GM21786 (cell line): ENCODE results near the gene DUSP15.
"Not testable (repeated sequence)": the region's sequence is repeated elsewhere in the genome, so short reads cannot be mapped to it uniquely, and the experiment has no call there.

Experiments used
- ATAC-seq: cut with Tn5 transposase; IDR thresholded peaks from one replicate; pipeline ENCODE4 v1.9.1; 2021; ENCODE audit not compliant: unreplicated experiment

The DUSP15 gene

GRCh38 chr20:31823360-31824124 is 46.8 kb downstream of the DUSP15 start:
- no peak for ATAC-seq

GRCh38 chr20:31822421-31823330 is 47.7 kb downstream of the DUSP15 start:
- ATAC-seq = no peak

- ATAC-seq = no peak
Measured at GRCh38 chr20:31821427-31821826, 48.9 kb downstream of the DUSP15 start.

- ATAC-seq = no peak
Measured at GRCh38 chr20:31820228-31820627, 50.1 kb downstream of the DUSP15 start.

GRCh38 chr20:31819083-31819784 is 51.1 kb downstream of the DUSP15 start, which contains the start of gene MYLK2:
Gene MYLK2 (plus strand): TSS chr20:31819356. CDS start chr20:31819581, 225 bp downstream.
- no peak for ATAC-seq

- ATAC-seq = no peak
Measured at GRCh38 chr20:31818376-31818908, 51.9 kb downstream of the DUSP15 start.

GRCh38 chr20:31817461-31817860 is 52.9 kb downstream of the DUSP15 start:
- ATAC-seq = no peak

- no peak for ATAC-seq
Measured at GRCh38 chr20:31816221-31816620, 54.1 kb downstream of the DUSP15 start.

- no peak for ATAC-seq
Measured at GRCh38 chr20:31815408-31816188, 54.7 kb downstream of the DUSP15 start.

- ATAC-seq = not testable (repeated sequence)
Measured at GRCh38 chr20:31814142-31814541, 56.2 kb downstream of the DUSP15 start.

- ATAC-seq = no peak
Measured at GRCh38 chr20:31813611-31814010, 56.7 kb downstream of the DUSP15 start.

- ATAC-seq = no peak
Measured at GRCh38 chr20:31811796-31812728, 58.3 kb downstream of the DUSP15 start.

GRCh38 chr20:31811198-31811597 is 59.1 kb downstream of the DUSP15 start:
- no peak for ATAC-seq
